Type B pancreatic cell (in vitro differentiated cells): ENCODE results near the gene R3HDM2. TPM values are rescaled to one million over a fixed set of nuclear protein-coding genes. Genes with fewer than 3 reads are reported as not detected.
"Not testable (repeated sequence)": the region's sequence is repeated elsewhere in the genome, so short reads cannot be mapped to it uniquely, and the experiment has no call there.

Experiments
- DNase-seq: peaks from one replicate; pipeline ENCODE4 v3.0.0; 2021; ENCODE audit warnings: mixed read lengths; ENCODE audit not compliant: unreplicated experiment; ENCODE audit errors: extremely low spot score
- H3K27ac Mint-ChIP-seq: 2 replicates; pipeline ENCODE4 v1.8.0; 2021; ENCODE audit warnings: mild to moderate bottlenecking, mixed read lengths
- H3K27me3 Mint-ChIP-seq: 2 replicates; pipeline ENCODE4 v1.8.0; 2021; ENCODE audit warnings: mixed read lengths
- H3K36me3 Mint-ChIP-seq: 2 replicates; pipeline ENCODE4 v1.8.0; 2021; ENCODE audit warnings: mixed read lengths
- H3K4me1 Mint-ChIP-seq: one replicate; pipeline ENCODE4 v1.8.0; 2021; ENCODE audit warnings: mixed read lengths; ENCODE audit not compliant: unreplicated experiment
- H3K4me3 Mint-ChIP-seq: 2 replicates; pipeline ENCODE4 v1.8.0; 2021; ENCODE audit warnings: mild to moderate bottlenecking, mixed read lengths
- H3K9me3 Mint-ChIP-seq: 2 replicates; pipeline ENCODE4 v1.8.0; 2021; ENCODE audit warnings: mixed read lengths
- CTCF ChIP-seq: fragments of 200-600 bp; sonication (generic); conservative IDR thresholded peaks from 2 replicates; pipeline ENCODE4 v1.5.0; 2021; ENCODE audit warnings: antibody characterized with exemption, mild to moderate bottlenecking
- total RNA-seq: library from RNA; stranded (reverse); gene quantifications from 2 replicates; pipeline ENCODE4 v1.2.1, GENCODE V29; 2021; ENCODE audit warnings: low replicate concordance

The R3HDM2 gene
- total RNA-seq, 1 donor from 2014 or later, result 59.0 TPM

- Mint-ChIP-seq H3K9me3 (no peaks in the 10 kb centered on the region), H3K27ac (no peak overlapping the region), H3K4me3 (no peak overlapping the region), H3K27me3 (no peaks in the 10 kb centered on the region), H3K4me1 (peaks cover 18% of the 10 kb centered on the region), H3K36me3 (peaks cover 23% of the 10 kb centered on the region)
- DNase-seq, result no peak
- TF ChIP-seq CTCF, result no peak
Measured at GRCh38 chr12:57419495-57419894, 11.3 kb downstream of the R3HDM2 start.

- Mint-ChIP-seq H3K27ac (no peak overlapping the region), H3K9me3 (no peaks in the 10 kb centered on the region), H3K27me3 (no peaks in the 10 kb centered on the region), H3K4me3 (no peak overlapping the region), H3K36me3 (peaks cover 20% of the 10 kb centered on the region), H3K4me1 (peaks cover 18% of the 10 kb centered on the region)
- TF ChIP-seq CTCF, result no peak
- no peak for DNase-seq
Measured at GRCh38 chr12:57418255-57418654, 12.6 kb downstream of the R3HDM2 start.

GRCh38 chr12:57416039-57416996 lies 14.5 kb downstream of the R3HDM2 start:
- DNase-seq, result no peak
- TF ChIP-seq CTCF, result no peak

GRCh38 chr12:57415088-57415487 lies 15.8 kb downstream of the R3HDM2 start:
- TF ChIP-seq CTCF, result no peak
- Mint-ChIP-seq H3K4me3 (no peak overlapping the region), H3K9me3 (no peaks in the 10 kb centered on the region), H3K4me1 (peaks cover 11% of the 10 kb centered on the region), H3K27ac (no peak overlapping the region), H3K36me3 (peaks cover 6% of the 10 kb centered on the region), H3K27me3 (no peaks in the 10 kb centered on the region)
- no peak for DNase-seq

More at GRCh38 chr12:57416039-57416996, 14.5 kb downstream of the R3HDM2 start:
- H3K27ac Mint-ChIP-seq, result no peak overlapping the region
- no peaks in the 10 kb centered on the region for H3K9me3 Mint-ChIP-seq
- peaks cover 18% of the 10 kb centered on the region for H3K4me1 Mint-ChIP-seq
- H3K4me3 Mint-ChIP-seq, result no peak overlapping the region
- H3K36me3 Mint-ChIP-seq, result peaks cover 12% of the 10 kb centered on the region
- no peaks in the 10 kb centered on the region for H3K27me3 Mint-ChIP-seq

GRCh38 chr12:57414160-57414559 lies 16.7 kb downstream of the R3HDM2 start:
- DNase-seq, H3K27ac Mint-ChIP-seq, H3K27me3 Mint-ChIP-seq, H3K9me3 Mint-ChIP-seq, H3K4me3 Mint-ChIP-seq, H3K4me1 Mint-ChIP-seq, H3K36me3 Mint-ChIP-seq: not testable (repeated sequence)

DNA sequence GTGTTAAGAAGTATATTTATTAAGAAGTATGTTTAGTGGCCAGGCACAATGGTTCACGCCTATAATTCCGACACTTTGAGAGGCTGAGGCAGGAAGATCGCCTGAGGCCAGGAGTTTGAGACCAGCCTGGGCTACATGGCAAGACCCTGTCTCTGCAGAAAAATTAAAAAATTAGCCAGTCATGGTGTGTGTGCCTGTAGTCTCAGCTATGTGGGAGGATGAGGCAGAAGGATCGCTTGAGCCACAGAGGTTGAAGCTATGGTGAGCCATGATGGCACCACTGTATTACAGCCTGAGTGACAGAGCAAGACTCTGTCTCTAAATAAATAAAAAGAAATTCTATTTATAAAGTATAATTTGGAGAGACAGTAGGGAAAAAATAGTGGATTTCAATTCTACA lies 20.3 kb downstream of the R3HDM2 start:
- Mint-ChIP-seq H3K27ac (no peak overlapping the region), H3K27me3 (no peaks in the 10 kb centered on the region), H3K9me3 (no peaks in the 10 kb centered on the region), H3K4me3 (no peak overlapping the region), H3K4me1 (no peaks in the 10 kb centered on the region), H3K36me3 (peaks cover 4% of the 10 kb centered on the region)
- DNase-seq, result no peak
- no peak for TF ChIP-seq CTCF
